HEK293 (cell line): ENCODE measurements around the gene CCDC116.

ENCODE experiments used
- CTCF ChIA-PET: fragments of 350-600 bp; formaldehyde crosslinking; extraction: SDS; loops from one replicate; lab custom pipeline; 2021; ENCODE audit warnings: antibody characterized with exemption; lab: Yijun Ruan, JAX
- POLR2A ChIA-PET: fragments of 300-600 bp; formaldehyde crosslinking; extraction: SDS; loops from one replicate; lab custom pipeline; 2020; ENCODE audit warnings: antibody characterized with exemption, inconsistent platforms; lab: Yijun Ruan, JAX
- H3K27ac ChIP-seq: fragments of 200-500 bp; sonication (Bioruptor generic); 2 replicates; pipeline ENCODE4 v1.5.1; 2014; ENCODE audit warnings: low read depth, low read length, control low read depth, inconsistent platforms; ENCODE audit errors: extremely low read depth
- H3K36me3 ChIP-seq, 2 experiments: fragments of 200-500 bp in 1 of 2; sonication (Bioruptor generic) in 1 of 2; 1 replicate in 1 of 2; 2 replicates in 1 of 2; pipeline ENCODE4 v1.5.1; 2014 to 2017; ENCODE audit warnings: inconsistent platforms in 2 of 2, low read length in 2 of 2; ENCODE audit not compliant: control insufficient read depth in 2 of 2, insufficient read depth in 1 of 2
- H3K4me1 ChIP-seq: fragments of 200-500 bp; sonication (Bioruptor generic); 2 replicates; pipeline ENCODE4 v1.5.1; 2014; ENCODE audit warnings: mild to moderate bottlenecking, low read length, inconsistent platforms; ENCODE audit not compliant: control insufficient read depth, insufficient read depth
- H3K4me3 ChIP-seq: 2 replicates; pipeline ENCODE4 v1.5.1; 2011; ENCODE audit warnings: low read depth, mild to moderate bottlenecking, control low read depth, low read length, moderate library complexity
- H3K9me3 ChIP-seq: fragments of 200-500 bp; sonication (Bioruptor generic); 2 replicates; pipeline ENCODE4 v1.5.1; 2014; ENCODE audit warnings: low read depth, low read length, inconsistent platforms; ENCODE audit not compliant: control insufficient read depth, insufficient read depth
- ATF2 ChIP-seq: fragments of 450-650 bp; formaldehyde crosslinking; IDR thresholded peaks from 2 replicates; pipeline ENCODE4 v1.5.1; 2016; ENCODE audit warnings: missing biosample characterization, missing genetic modification characterization, low read depth
- HIC1 ChIP-seq: fragments of 450-650 bp; formaldehyde crosslinking; IDR thresholded peaks from 2 replicates; pipeline ENCODE4 v1.5.1; 2016; ENCODE audit warnings: missing biosample characterization, missing genetic modification characterization
- KLF8 ChIP-seq: fragments of 450-650 bp; formaldehyde crosslinking; IDR thresholded peaks from 2 replicates; pipeline ENCODE4 v1.5.1; 2016; ENCODE audit warnings: missing biosample characterization, missing genetic modification characterization
- PRDM2 ChIP-seq: fragments of 450-650 bp; formaldehyde crosslinking; IDR thresholded peaks from 2 replicates; pipeline ENCODE4 v1.5.1; 2016; ENCODE audit warnings: missing biosample characterization, missing genetic modification characterization, borderline replicate concordance
- ZBTB11 ChIP-seq: fragments of 450-650 bp; formaldehyde crosslinking; conservative IDR thresholded peaks from 2 replicates; pipeline ENCODE4 v1.5.1; 2016; ENCODE audit warnings: low read depth, missing biosample characterization, missing genetic modification characterization
- ZBTB20 ChIP-seq: fragments of 450-650 bp; formaldehyde crosslinking; IDR thresholded peaks from 2 replicates; pipeline ENCODE4 v1.5.1; 2016; ENCODE audit warnings: missing biosample characterization, missing genetic modification characterization
- ZBTB21 ChIP-seq: fragments of 450-650 bp; formaldehyde crosslinking; IDR thresholded peaks from 2 replicates; pipeline ENCODE4 v1.5.1; 2017; ENCODE audit warnings: missing biosample characterization, missing genetic modification characterization
- ZFP37 ChIP-seq: fragments of 450-650 bp; formaldehyde crosslinking; IDR thresholded peaks from 2 replicates; pipeline ENCODE4 v1.5.1; 2016; ENCODE audit warnings: missing biosample characterization, missing genetic modification characterization
- ZFP69B ChIP-seq: fragments of 450-650 bp; formaldehyde crosslinking; IDR thresholded peaks from 2 replicates; pipeline ENCODE4 v1.5.1; 2016; ENCODE audit warnings: missing biosample characterization, missing genetic modification characterization
- ZNF174 ChIP-seq: fragments of 450-650 bp; formaldehyde crosslinking; IDR thresholded peaks from 2 replicates; pipeline ENCODE4 v1.5.0; 2017; ENCODE audit warnings: missing biosample characterization, mild to moderate bottlenecking, missing genetic modification characterization
- ZNF266 ChIP-seq: fragments of 450-650 bp; formaldehyde crosslinking; IDR thresholded peaks from 2 replicates; pipeline ENCODE4 v1.5.1; 2016; ENCODE audit warnings: missing biosample characterization, missing genetic modification characterization, low read depth
- ZNF341 ChIP-seq: fragments of 450-650 bp; formaldehyde crosslinking; IDR thresholded peaks from 2 replicates; pipeline ENCODE4; 2016; ENCODE audit warnings: low read depth, missing biosample characterization, missing genetic modification characterization
- ZNF37A ChIP-seq: fragments of 450-650 bp; IDR thresholded peaks from 2 replicates; pipeline ENCODE4 v1.5.1; 2018; ENCODE audit warnings: missing biosample characterization, missing genetic modification characterization
- ZNF501 ChIP-seq: fragments of 450-650 bp; formaldehyde crosslinking; IDR thresholded peaks from 2 replicates; pipeline ENCODE4 v1.5.1; 2016; ENCODE audit warnings: missing biosample characterization, missing genetic modification characterization
- ZNF518A ChIP-seq: fragments of 450-650 bp; formaldehyde crosslinking; conservative IDR thresholded peaks from 2 replicates; pipeline ENCODE4 v1.5.1; 2016; ENCODE audit warnings: low read depth, missing biosample characterization, missing genetic modification characterization
- ZNF626 ChIP-seq: fragments of 450-650 bp; sonication (Bioruptor Pico); formaldehyde crosslinking; IDR thresholded peaks from 2 replicates; pipeline ENCODE4 v1.5.1; 2018; ENCODE audit warnings: missing biosample characterization, missing genetic modification characterization, inconsistent platforms
- ZNF629 ChIP-seq: fragments of 450-650 bp; formaldehyde crosslinking; IDR thresholded peaks from 2 replicates; pipeline ENCODE4 v1.5.1; 2017; ENCODE audit warnings: missing biosample characterization, missing genetic modification characterization

Gene CCDC116

GRCh38 chr22:21672107-21672629 is 39.6 kb downstream of the CCDC116 start (continued):
- TF ChIP-seq PRDM2 (tag by site-specific recombination) (no peak), ZBTB11 (no peak), ZFP69B (tag by site-specific recombination) (no peak), ZNF501 (no peak), ZFP37 (tag by site-specific recombination) (no peak), ZNF174 (no peak), ZBTB20 (tag by site-specific recombination) (no peak), ZBTB21 (no peak), ZNF341 (tag by site-specific recombination) (no peak), ZNF518A (tag by site-specific recombination) (no peak)

GRCh38 chr22:21673534-21674321 is 41.2 kb downstream of the CCDC116 start:
- ChIA-PET CTCF (interaction anchor here (2.1 kb wide), 1 partner anchor 279 kb away, joined by 4 read pairs; the partner anchor contains the start of gene PPM1F), POLR2A (no interaction called here)
- Histone ChIP-seq H3K36me3 (peaks cover 4 to 69% of the 10 kb centered on the region in 2 experiments; a peak in 2 of 3 replicates), H3K9me3 (no peaks in the 10 kb centered on the region), H3K4me1 (no peaks in the 10 kb centered on the region), H3K27ac (no peak overlapping the region), H3K4me3 (no peak overlapping the region)
- TF ChIP-seq ATF2 (tag by site-specific recombination), result no peak
- TF ChIP-seq ZNF626 (tag by site-specific recombination), result no peak
- TF ChIP-seq ZNF37A (tag by site-specific recombination), result no peak
- TF ChIP-seq ZNF266 (tag by site-specific recombination), result no peak
- TF ChIP-seq ZNF629, result no peak
- no peak for TF ChIP-seq HIC1 (tag by site-specific recombination)
- TF ChIP-seq KLF8, result no peak
